OCI-LY1 (cell line): ENCODE results near the gene SLC6A2.

Experiments
- CTCF ChIP-seq: fragments of 200-600 bp; sonication (generic), shearing (Covaris generic); IDR thresholded peaks from 2 replicates; pipeline ENCODE4 v1.5.1; 2017; ENCODE audit warnings: mild to moderate bottlenecking, antibody characterized with exemption, low read length, moderate library complexity, mixed read lengths
- EZH2 ChIP-seq: fragments of 200-600 bp; sonication (generic), shearing (Covaris generic); IDR thresholded peaks from 2 replicates; pipeline ENCODE4 v1.8.0; 2017; ENCODE audit warnings: borderline replicate concordance, mixed run types, mild to moderate bottlenecking, antibody characterized with exemption, low read length, moderate library complexity, mixed read lengths

- TF ChIP-seq CTCF (no peak), EZH2 (no peak)
Measured at GRCh38 chr16:55655897-55656681, at the start of gene SLC6A2.
